ENCODE measurements around the gene DENND1A. TPM values are rescaled to one million over a fixed set of nuclear protein-coding genes. Genes with fewer than 3 reads are reported as not detected.

Gene DENND1A
- total and polyA plus RNA-seq, 2 donors from 2014 or later: 16.3 to 19.6 TPM

DNA sequence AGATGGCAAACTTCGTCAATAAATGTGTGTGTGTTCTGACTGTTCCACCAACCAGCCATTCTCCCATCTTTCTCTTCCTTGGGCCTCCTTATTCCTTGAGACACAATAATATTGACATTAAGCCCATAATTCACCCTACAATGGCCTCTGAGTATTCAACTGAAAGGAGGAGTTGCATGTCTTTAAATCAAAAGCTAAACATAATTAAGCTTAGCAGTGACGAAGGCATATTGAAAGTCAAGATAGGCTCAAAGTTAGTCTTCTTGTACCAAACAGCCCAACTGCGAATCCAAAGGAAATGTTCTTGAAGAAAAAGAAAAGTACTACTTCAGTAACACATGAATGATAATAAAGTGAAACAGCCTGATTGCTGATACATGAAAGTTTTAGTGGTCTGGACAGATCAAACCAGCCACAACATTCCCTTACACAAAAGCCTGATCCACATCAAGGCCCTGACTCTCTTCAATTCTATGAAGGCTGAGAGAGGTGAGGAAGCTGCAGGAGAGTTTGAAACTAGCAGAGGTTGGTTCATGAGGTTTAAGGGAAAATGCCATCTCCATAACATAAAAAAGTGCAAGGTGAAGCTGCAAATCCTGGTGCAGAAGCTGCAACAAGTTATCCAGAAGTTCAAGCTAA lies 81.4 kb downstream of the DENND1A start:
- Histone ChIP-seq H3K27me3 (ENCODE audit: control insufficient read depth, insufficient read depth, low read length) (no peaks in the 10 kb centered on the region), H3K4me1 (ENCODE audit: control insufficient read depth in 2 of 3, insufficient read depth in 2 of 3, low read depth in 1 of 3, low read length in 3 of 3) (no peaks in the 10 kb centered on the region), H3K27ac (ENCODE audit: low read depth in 2 of 2, low read length in 2 of 2) (no peak overlapping the region), H3K9ac (ENCODE audit: low read length in 3 of 3) (no peak overlapping the region), H3K9me3 (ENCODE audit: control insufficient read depth in 2 of 3, insufficient read depth in 1 of 3, low read length in 3 of 3) (peaks cover 0 to 16% (median 0%) of the 10 kb centered on the region in 3 donors), H3K4me3 (ENCODE audit: low read length in 3 of 3) (no peak overlapping the region), H3K36me3 (ENCODE audit: control insufficient read depth in 2 of 3, insufficient read depth in 3 of 3, low read length in 3 of 3) (no peaks in the 10 kb centered on the region)
- intact Hi-C loops (cut with DNase I): no loop called here
- no peak for TF ChIP-seq CTCF (IDR thresholded peaks at IDR 0.05; ENCODE audit: borderline replicate concordance, extremely low read depth, insufficient read depth)
- DNase-seq: no peak
- no peak for FAIRE-seq

DNA sequence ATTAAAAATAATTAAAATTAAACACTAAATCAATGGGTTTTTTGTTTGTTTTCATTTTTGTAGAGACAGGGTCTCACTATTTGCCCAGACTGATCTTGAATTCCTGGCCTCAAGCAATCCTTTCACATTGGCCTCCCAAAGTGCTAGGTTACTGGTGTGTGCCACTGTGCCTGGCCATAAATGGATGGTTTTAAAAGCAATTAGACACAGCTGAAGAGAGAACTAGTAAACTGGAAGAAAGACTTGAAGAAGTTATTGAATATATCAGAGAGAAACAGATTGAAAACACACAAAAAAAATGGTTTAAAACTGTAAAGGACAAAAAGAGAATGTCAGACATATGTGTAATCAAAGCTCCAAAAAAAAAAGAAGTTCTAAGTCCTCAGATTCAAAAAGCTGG lies 83.0 kb downstream of the DENND1A start:
- Histone ChIP-seq H3K4me1 (ENCODE audit: control insufficient read depth in 2 of 3, insufficient read depth in 2 of 3, low read depth in 1 of 3, low read length in 3 of 3) (no peaks in the 10 kb centered on the region), H3K36me3 (ENCODE audit: control insufficient read depth in 2 of 3, insufficient read depth in 3 of 3, low read length in 3 of 3) (no peaks in the 10 kb centered on the region)
- no peak for FAIRE-seq

DNA sequence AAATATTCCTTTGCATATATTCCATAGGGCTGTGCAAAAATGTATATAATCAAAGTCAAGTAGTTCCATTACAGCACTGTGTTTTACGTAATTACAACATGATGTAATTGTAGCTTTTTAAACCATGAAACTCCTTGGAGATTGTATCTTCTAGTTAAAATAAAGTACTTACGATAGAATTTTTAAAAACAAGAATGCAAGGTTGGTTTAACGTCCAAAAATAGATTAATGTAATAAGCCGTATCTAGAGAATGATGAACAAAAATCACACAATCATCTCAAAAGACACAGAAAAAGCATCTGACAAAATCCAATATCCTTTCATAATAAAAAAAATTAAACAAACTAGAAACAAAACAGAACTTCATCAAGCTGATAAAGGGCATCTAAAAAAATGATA lies 86.2 kb downstream of the DENND1A start:
- FAIRE-seq (no peak), DNase-seq (no peak)
- Histone ChIP-seq H3K27me3 (ENCODE audit: control insufficient read depth, insufficient read depth, low read length) (no peaks in the 10 kb centered on the region), H3K27ac (ENCODE audit: low read depth in 2 of 2, low read length in 2 of 2) (no peak overlapping the region), H3K4me3 (ENCODE audit: low read length in 3 of 3) (no peak overlapping the region), H3K36me3 (ENCODE audit: control insufficient read depth in 2 of 3, insufficient read depth in 3 of 3, low read length in 3 of 3) (no peaks in the 10 kb centered on the region), H3K9ac (ENCODE audit: low read length in 3 of 3) (no peak overlapping the region), H3K9me3 (ENCODE audit: control insufficient read depth in 2 of 3, insufficient read depth in 1 of 3, low read length in 3 of 3) (peaks cover 0 to 25% (median 0%) of the 10 kb centered on the region in 3 donors), H3K4me1 (ENCODE audit: control insufficient read depth in 2 of 3, insufficient read depth in 2 of 3, low read depth in 1 of 3, low read length in 3 of 3) (no peaks in the 10 kb centered on the region)
- no peak for TF ChIP-seq CTCF (IDR thresholded peaks at IDR 0.05; ENCODE audit: borderline replicate concordance, extremely low read depth, insufficient read depth)
- intact Hi-C loops (cut with DNase I): no loop called here

More for the DNA sequence above, 83.0 kb downstream of the DENND1A start:
- intact Hi-C loops (cut with DNase I): no loop called here
- Histone ChIP-seq H3K27me3 (ENCODE audit: control insufficient read depth, insufficient read depth, low read length) (no peaks in the 10 kb centered on the region), H3K9ac (ENCODE audit: low read length in 3 of 3) (no peak overlapping the region), H3K27ac (ENCODE audit: low read depth in 2 of 2, low read length in 2 of 2) (no peak overlapping the region), H3K9me3 (ENCODE audit: control insufficient read depth in 2 of 3, insufficient read depth in 1 of 3, low read length in 3 of 3) (peaks cover 0 to 25% (median 0%) of the 10 kb centered on the region in 3 donors), H3K4me3 (ENCODE audit: low read length in 3 of 3) (no peak overlapping the region)
- TF ChIP-seq CTCF (IDR thresholded peaks at IDR 0.05; ENCODE audit: borderline replicate concordance, extremely low read depth, insufficient read depth): no peak
- DNase-seq: no peak

DNA sequence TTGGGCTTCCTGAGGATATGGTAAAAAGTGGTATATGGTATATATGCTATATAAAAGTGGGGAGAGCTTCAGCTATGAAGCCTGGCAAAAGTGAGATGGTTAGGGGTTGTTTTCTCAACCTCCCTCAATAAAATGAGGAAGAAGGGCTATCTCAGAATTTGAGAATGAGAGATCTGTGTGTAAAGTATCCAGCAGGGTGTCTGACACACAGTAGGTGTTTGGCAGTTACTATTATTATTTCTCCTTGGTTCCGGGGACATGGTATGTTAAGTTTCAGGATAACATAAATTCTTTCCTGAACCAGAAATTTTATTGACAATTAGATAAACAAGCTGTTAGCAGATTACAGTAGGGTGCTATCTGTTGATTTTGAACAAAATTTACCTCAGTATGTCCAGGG lies 94.1 kb downstream of the DENND1A start:
- no peak for FAIRE-seq
- Histone ChIP-seq H3K4me3 (ENCODE audit: low read length in 3 of 3) (no peak overlapping the region), H3K27me3 (ENCODE audit: control insufficient read depth, insufficient read depth, low read length) (no peaks in the 10 kb centered on the region), H3K27ac (ENCODE audit: low read depth in 2 of 2, low read length in 2 of 2) (no peak overlapping the region), H3K36me3 (ENCODE audit: control insufficient read depth in 2 of 3, insufficient read depth in 3 of 3, low read length in 3 of 3) (no peaks in the 10 kb centered on the region), H3K4me1 (ENCODE audit: control insufficient read depth in 2 of 3, insufficient read depth in 2 of 3, low read depth in 1 of 3, low read length in 3 of 3) (peaks cover 0 to 5% (median 0%) of the 10 kb centered on the region in 3 donors), H3K9ac (ENCODE audit: low read length in 3 of 3) (no peak overlapping the region), H3K9me3 (ENCODE audit: control insufficient read depth in 2 of 3, insufficient read depth in 1 of 3, low read length in 3 of 3) (no peaks in the 10 kb centered on the region)
- no peak for DNase-seq
- intact Hi-C loops (cut with DNase I): no loop called here
- TF ChIP-seq CTCF (IDR thresholded peaks at IDR 0.05; ENCODE audit: borderline replicate concordance, extremely low read depth, insufficient read depth): no peak

All from kidney (tissue), 14 donors.